CD14-positive monocyte (primary cell): ENCODE measurements around the gene HSBP1L1. TPM values are rescaled to one million over a fixed set of nuclear protein-coding genes. Genes with fewer than 3 reads are reported as not detected.

Experiments used
- DNase-seq, 3 donors: peaks; one replicate each; pipeline ENCODE4 v3.0.0-alpha.2; 2011 to 2022
- H2AFZ ChIP-seq: 2 replicates; pipeline ENCODE4 v1.6.0; 2012; ENCODE audit warnings: mild to moderate bottlenecking, low read depth, low read length, inconsistent platforms; ENCODE audit not compliant: insufficient read depth, poor library complexity, severe bottlenecking
- H3K27ac ChIP-seq, 2 donors: 1 replicate in 1 of 2; 2 replicates in 1 of 2; pipeline ENCODE4 v1.5.1; 2012 to 2013; ENCODE audit warnings: low read length in 2 of 2, control low read depth in 1 of 2, inconsistent platforms in 1 of 2, low read depth in 1 of 2, mild to moderate bottlenecking in 1 of 2
- H3K27me3 ChIP-seq, 2 donors: one replicate each; pipeline versions ENCODE4 v1.6.0 to v1.6.1; 2011 to 2013; ENCODE audit warnings: low read length in 2 of 2; ENCODE audit not compliant: control insufficient read depth in 2 of 2, insufficient read depth in 2 of 2
- H3K36me3 ChIP-seq, 2 donors: replicated peaks in 1 of 2; 1 replicate in 1 of 2; 2 replicates in 1 of 2; pipeline versions ENCODE4 v1.5.1 to v1.6.1; 2012 to 2013; ENCODE audit warnings: low read length in 2 of 2, control low read depth in 1 of 2, inconsistent platforms in 1 of 2, mild to moderate bottlenecking in 1 of 2; ENCODE audit not compliant: insufficient read depth in 2 of 2, control insufficient read depth in 1 of 2
- H3K4me1 ChIP-seq, 2 donors: 1 replicate in 1 of 2; 2 replicates in 1 of 2; pipeline versions ENCODE4 v1.5.1 to v1.6.1; 2012 to 2013; ENCODE audit warnings: low read length in 2 of 2, control low read depth in 1 of 2, inconsistent platforms in 1 of 2, mild to moderate bottlenecking in 1 of 2, moderate library complexity in 1 of 2; ENCODE audit not compliant: insufficient read depth in 2 of 2, control insufficient read depth in 1 of 2
- H3K4me2 ChIP-seq: replicated peaks from 2 replicates; pipeline ENCODE3; 2012; ENCODE audit warnings: low read length, moderate library complexity, mild to moderate bottlenecking; ENCODE audit not compliant: poor library complexity, severe bottlenecking; ENCODE audit errors: extremely low read depth
- H3K4me3 ChIP-seq, 3 experiments: fragments of 200-600 bp in 1 of 3; sonication (generic) in 1 of 3; replicated peaks in 1 of 3; 1 replicate in 2 of 3; 2 replicates in 1 of 3; pipeline ENCODE4 v1.5.1; 2011 to 2013; ENCODE audit warnings: low read length in 3 of 3, mild to moderate bottlenecking in 3 of 3, control low read depth in 2 of 3, low read depth in 2 of 3, inconsistent platforms in 1 of 3, moderate library complexity in 1 of 3
- H3K79me2 ChIP-seq: 2 replicates; pipeline ENCODE4 v1.6.0; 2012; ENCODE audit warnings: mild to moderate bottlenecking, control low read depth, inconsistent platforms, low read length, moderate library complexity; ENCODE audit not compliant: insufficient read depth
- H3K9ac ChIP-seq: 2 replicates; pipeline ENCODE4 v1.6.0; 2017; ENCODE audit warnings: low read length, mild to moderate bottlenecking; ENCODE audit not compliant: insufficient read depth, poor library complexity, severe bottlenecking
- H3K9me3 ChIP-seq, 2 donors: replicated peaks in 1 of 2; 1 replicate in 1 of 2; 2 replicates in 1 of 2; pipeline versions ENCODE4 v1.5.1 to v1.6.1; 2012 to 2013; ENCODE audit warnings: low read length in 2 of 2, control low read depth in 1 of 2; ENCODE audit not compliant: control insufficient read depth in 1 of 2, insufficient read depth in 1 of 2
- H4K20me1 ChIP-seq: 2 replicates; pipeline ENCODE4 v1.6.0; 2012; ENCODE audit warnings: mild to moderate bottlenecking, low read length, control low read depth, moderate library complexity; ENCODE audit not compliant: insufficient read depth
- H3K27ac Mint-ChIP-seq, 7 donors: one replicate each; pipeline ENCODE4 v1.8.0; 2020; ENCODE audit warnings: mild to moderate bottlenecking in 7 of 7, mixed read lengths in 7 of 7, moderate library complexity in 6 of 7, inconsistent platforms in 2 of 7
- H3K27me3 Mint-ChIP-seq, 3 donors: one replicate each; pipeline ENCODE4 v1.8.0; 2021 to 2022; ENCODE audit warnings: low read depth in 3 of 3, mild to moderate bottlenecking in 3 of 3, mixed read lengths in 3 of 3, moderate library complexity in 3 of 3, inconsistent platforms in 1 of 3
- H3K36me3 Mint-ChIP-seq, 2 donors: one replicate each; pipeline ENCODE4 v1.8.0; 2020; ENCODE audit warnings: mixed read lengths in 2 of 2, inconsistent platforms in 1 of 2, mild to moderate bottlenecking in 1 of 2
- H3K4me1 Mint-ChIP-seq: one replicate; pipeline ENCODE4 v1.8.0; 2020; ENCODE audit warnings: mild to moderate bottlenecking, mixed read lengths
- H3K4me3 Mint-ChIP-seq, 2 donors: one replicate each; pipeline ENCODE4 v1.8.0; 2020; ENCODE audit warnings: mild to moderate bottlenecking in 2 of 2, mixed read lengths in 2 of 2, moderate library complexity in 1 of 2
- H3K9me3 Mint-ChIP-seq, 7 donors: one replicate each; pipeline ENCODE4 v1.8.0; 2020 to 2022; ENCODE audit warnings: mixed read lengths in 7 of 7, mild to moderate bottlenecking in 6 of 7, moderate library complexity in 6 of 7, inconsistent platforms in 2 of 7
- CTCF ChIP-seq: fragments of 200-600 bp; IDR thresholded peaks from one replicate; pipeline ENCODE4 v1.8.0; 2022; ENCODE audit warnings: antibody characterized with exemption, mild to moderate bottlenecking
- WGBS: methylation state at CpG from one replicate; pipeline ENCODE4 v1.1.5; 2013; ENCODE audit warnings: missing lambda C conversion rate; ENCODE audit not compliant: insufficient coverage; 5-methylcytosine and 5-hydroxymethylcytosine counted together
- intact Hi-C, 2 donors: fragments of 100-400 bp; cut with micrococcal nuclease; formaldehyde crosslinking; loops; one replicate each; pipeline versions ENCODE4 v1.15.0 to v1.15.1; 2023
- polyA plus RNA-seq, 3 donors: library from polyadenylated mRNA; depleted of rRNA in 1 of 3; unstranded in 2 of 3; stranded (reverse) in 1 of 3; fragments of 300-500 nt in 2 of 3; fragments of >200 nt in 1 of 3; fragmentation: Illumina TruSeq in 2 of 3; gene quantifications; 1 replicate in 2 of 3; 2 replicates in 1 of 3; pipeline ENCODE4 v1.2.3, GENCODE V29; 2012 to 2021

Gene HSBP1L1
- polyA plus RNA-seq, 3 donors, result 2.5 to 13.2 (median 10.8) TPM

DNA sequence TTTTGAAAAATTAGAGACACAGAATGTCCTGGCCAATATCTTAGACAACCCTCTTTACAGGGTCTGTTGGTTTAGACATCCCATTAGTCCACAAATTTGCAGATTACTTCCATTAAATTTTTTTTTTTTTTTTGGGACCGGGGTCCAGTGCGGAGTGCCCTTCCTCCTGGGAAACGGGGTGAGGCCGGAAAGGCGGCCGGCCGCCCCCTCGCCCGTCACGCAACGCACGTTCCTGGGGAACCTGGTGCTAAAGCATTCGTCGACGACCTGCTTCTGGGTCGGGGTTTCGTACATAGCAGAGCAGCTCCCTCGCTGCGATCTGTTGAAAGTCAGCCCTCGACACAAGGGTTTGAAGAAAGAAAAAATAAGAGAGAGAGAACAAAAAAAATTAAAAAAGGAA, 48.3 kb downstream of the HSBP1L1 start:
- no peaks in the 10 kb centered on the region for H3K36me3 ChIP-seq
- H3K27ac ChIP-seq, result no peak overlapping the region
- peaks cover 0 to 2% (median 0%) of the 10 kb centered on the region in 3 donors for H3K27me3 Mint-ChIP-seq
- intact Hi-C loops, result no loop called here
- H3K9ac ChIP-seq, result no peak overlapping the region
- H4K20me1 ChIP-seq, result no peaks in the 10 kb centered on the region
- no peaks in the 10 kb centered on the region for H3K4me1 Mint-ChIP-seq
- no peaks in the 10 kb centered on the region for H3K27me3 ChIP-seq
- no peak overlapping the region for H3K4me2 ChIP-seq
- H2AFZ ChIP-seq, result no peak overlapping the region
- WGBS, result 98% methylated on average over 12 of the region's 20 CpGs
- H3K36me3 Mint-ChIP-seq, result no peaks in the 10 kb centered on the region
- peaks cover 36 to 66% (median 48%) of the 10 kb centered on the region in 7 donors for H3K9me3 Mint-ChIP-seq
- H3K27ac Mint-ChIP-seq, result no peak overlapping the region
- DNase-seq, result no peak
- no peaks in the 10 kb centered on the region for H3K79me2 ChIP-seq
- no peaks in the 10 kb centered on the region for H3K4me1 ChIP-seq
- no peak for TF ChIP-seq CTCF
- H3K4me3 Mint-ChIP-seq, result no peak overlapping the region
- peaks cover 18 to 57% of the 10 kb centered on the region in 2 donors for H3K9me3 ChIP-seq
- no peak overlapping the region for H3K4me3 ChIP-seq

Other genes starting within 250 kb of the HSBP1L1 start
- gene KCNG2, start 166.7 kb upstream of the HSBP1L1 start, polyA plus RNA-seq, result under 1 TPM in 1 of 3 donors, not detected in 2; 0.04 TPM
- 10 to 100 TPM; 26.8 to 42.6 (median 33.8) TPM for gene SLC66A2, start 13.0 kb upstream of the HSBP1L1 start, polyA plus RNA-seq
- gene TXNL4A, start 23.9 kb downstream of the HSBP1L1 start, polyA plus RNA-seq, result 100 to 1,000 TPM in 2 of 3 donors, 10 to 100 TPM in 1; 34.5 to 192 (median 150) TPM
- gene RBFA, start 69.8 kb downstream of the HSBP1L1 start, polyA plus RNA-seq, result 10 to 100 TPM in 1 of 3 donors, 1 to 10 TPM in 2; 4.0 to 14.7 (median 5.7) TPM
- gene ADNP2, start 144.6 kb downstream of the HSBP1L1 start, polyA plus RNA-seq, result 1 to 10 TPM; 3.0 to 5.6 (median 3.6) TPM